HepG2 (cell line): ENCODE results near the gene TTC5. TPM values are rescaled to one million over a fixed set of nuclear protein-coding genes. Genes with fewer than 3 reads are reported as not detected.

Experiments used
- ETV6 ChIP-seq: sonication (generic); formaldehyde crosslinking; conservative IDR thresholded peaks from 2 replicates; pipeline ENCODE4 v1.4.0; 2020; ENCODE audit warnings: missing genetic modification reagents
- FOXO4 ChIP-seq: sonication (generic); formaldehyde crosslinking; conservative IDR thresholded peaks from 2 replicates; pipeline ENCODE4 v1.8.1; 2023; ENCODE audit warnings: missing genetic modification reagents
- HOXA5 ChIP-seq: sonication (generic); formaldehyde crosslinking; IDR thresholded peaks from 2 replicates; pipeline ENCODE4 v1.4.0; 2020; ENCODE audit warnings: missing genetic modification reagents
- HOXD1 ChIP-seq: sonication (generic); formaldehyde crosslinking; IDR thresholded peaks from 2 replicates; pipeline ENCODE4 v1.5.0; 2020; ENCODE audit warnings: missing genetic modification reagents
- JUN ChIP-seq: sonication (generic); formaldehyde crosslinking; IDR thresholded peaks from 2 replicates; pipeline ENCODE4 v1.4.0; 2020; ENCODE audit warnings: mild to moderate bottlenecking, missing genetic modification reagents
- KDM4B ChIP-seq: sonication (generic); formaldehyde crosslinking; IDR thresholded peaks from 2 replicates; pipeline ENCODE4 v1.4.0; 2020; ENCODE audit warnings: missing genetic modification reagents
- NONO ChIP-seq, 2 experiments: fragments of 450-650 bp in 1 of 2; sonication (generic) in 1 of 2; formaldehyde crosslinking in 1 of 2; IDR thresholded peaks in 1 of 2; conservative IDR thresholded peaks in 1 of 2; 2 replicates each; pipeline versions ENCODE4 v1.6.1 to v1.8.0; 2017 to 2022; ENCODE audit warnings: mild to moderate bottlenecking in 1 of 2, missing genetic modification reagents in 1 of 2, moderate library complexity in 1 of 2
- SUZ12 ChIP-seq: fragments of 150-350 bp; IDR thresholded peaks from 2 replicates; pipeline ENCODE4 v1.6.1; 2014; ENCODE audit warnings: low read depth, low read length
- ZNF205 ChIP-seq: IDR thresholded peaks from 2 replicates; pipeline ENCODE4 v1.6.1; 2018; ENCODE audit warnings: missing biosample characterization, missing genetic modification reagents
- ZNF225 ChIP-seq: sonication (generic); formaldehyde crosslinking; IDR thresholded peaks from 2 replicates; pipeline ENCODE4 v1.4.0; 2020; ENCODE audit warnings: mild to moderate bottlenecking, missing genetic modification reagents
- ZNF230 ChIP-seq: sonication (generic); formaldehyde crosslinking; IDR thresholded peaks from 2 replicates; pipeline ENCODE4 v1.4.0; 2020; ENCODE audit warnings: mild to moderate bottlenecking, missing genetic modification reagents
- ZNF34 ChIP-seq: sonication (generic); formaldehyde crosslinking; IDR thresholded peaks from 2 replicates; pipeline ENCODE4 v1.4.0; 2020; ENCODE audit warnings: mild to moderate bottlenecking, missing genetic modification reagents, borderline replicate concordance
- ZNF350 ChIP-seq: sonication (generic); formaldehyde crosslinking; IDR thresholded peaks from 2 replicates; pipeline ENCODE4 v1.4.0; 2020; ENCODE audit warnings: mild to moderate bottlenecking, low read depth, missing genetic modification reagents, borderline replicate concordance
- ZNF383 ChIP-seq: sonication (generic); formaldehyde crosslinking; IDR thresholded peaks from 2 replicates; pipeline ENCODE4 v1.4.0; 2020; ENCODE audit warnings: missing genetic modification reagents, mild to moderate bottlenecking, borderline replicate concordance
- ZNF441 ChIP-seq: sonication (generic); formaldehyde crosslinking; IDR thresholded peaks from 2 replicates; pipeline ENCODE4 v1.7.0; 2021; ENCODE audit warnings: missing genetic modification reagents, borderline replicate concordance
- ZNF446 ChIP-seq: sonication (generic); formaldehyde crosslinking; IDR thresholded peaks from 2 replicates; pipeline ENCODE4 v1.5.0; 2020; ENCODE audit warnings: mild to moderate bottlenecking, missing genetic modification reagents
- ZNF550 ChIP-seq: sonication (generic); formaldehyde crosslinking; IDR thresholded peaks from 2 replicates; pipeline ENCODE4 v1.4.0; 2020; ENCODE audit warnings: mild to moderate bottlenecking, missing genetic modification reagents, borderline replicate concordance
- ZNF7 ChIP-seq: IDR thresholded peaks from 2 replicates; pipeline ENCODE4 v1.6.1; 2016; ENCODE audit warnings: missing biosample characterization, missing genetic modification reagents
- ZNF737 ChIP-seq: sonication (generic); formaldehyde crosslinking; IDR thresholded peaks from 2 replicates; pipeline ENCODE4 v1.5.0; 2020; ENCODE audit warnings: missing genetic modification reagents, mild to moderate bottlenecking, borderline replicate concordance
- polyA plus RNA-seq, 8 experiments: library from polyadenylated mRNA; depleted of rRNA in 3 of 8; stranded (reverse) in 7 of 8; unstranded in 1 of 8; fragments of >200 nt; fragmentation: Illumina TruSeq in 4 of 8; extraction: Trizol in 4 of 8; gene quantifications; 2 replicates each; pipeline versions ENCODE4 v1.2.1 to v1.2.3, GENCODE V29; 2011 to 2016; ENCODE audit warnings: low read depth in 4 of 8, missing spikeins in 1 of 8, mixed read lengths in 1 of 8; ENCODE audit not compliant: insufficient read depth in 1 of 8
- total RNA-seq, 5 experiments: library from RNA; depleted of rRNA; stranded (reverse); fragments of >200 nt; fragmentation: Illumina TruSeq; extraction: Trizol; gene quantifications; 2 replicates each; pipeline ENCODE4 v1.2.3, GENCODE V29; 2016; ENCODE audit warnings: low read depth in 1 of 5
- TF ChIP-seq, protein P1 (sequence below): sonication (generic); formaldehyde crosslinking; IDR thresholded peaks from 2 replicates; pipeline ENCODE4 v1.4.0; 2020; ENCODE audit warnings: missing genetic modification reagents
- TF ChIP-seq, protein P2 (sequence below): sonication (generic); formaldehyde crosslinking; IDR thresholded peaks from 2 replicates; pipeline ENCODE4 v1.8.0; 2022; ENCODE audit warnings: mild to moderate bottlenecking, missing genetic modification reagents, moderate library complexity
- TF ChIP-seq, protein P3 (sequence below): sonication (generic); IDR thresholded peaks from 2 replicates; pipeline ENCODE4 v1.6.1; 2016; ENCODE audit warnings: low read depth, borderline replicate concordance
- TF ChIP-seq, protein P4 (sequence below): sonication (generic); formaldehyde crosslinking; IDR thresholded peaks from 2 replicates; pipeline ENCODE4 v1.8.0; 2022; ENCODE audit warnings: mild to moderate bottlenecking, missing genetic modification reagents, moderate library complexity

TTC5 gene
- total and polyA plus RNA-seq, 2 of the 13 experiments (the other 11 are each of a cell fraction or from before 2014, with no cell fraction given): 8.7 to 28.5 TPM

DNA sequence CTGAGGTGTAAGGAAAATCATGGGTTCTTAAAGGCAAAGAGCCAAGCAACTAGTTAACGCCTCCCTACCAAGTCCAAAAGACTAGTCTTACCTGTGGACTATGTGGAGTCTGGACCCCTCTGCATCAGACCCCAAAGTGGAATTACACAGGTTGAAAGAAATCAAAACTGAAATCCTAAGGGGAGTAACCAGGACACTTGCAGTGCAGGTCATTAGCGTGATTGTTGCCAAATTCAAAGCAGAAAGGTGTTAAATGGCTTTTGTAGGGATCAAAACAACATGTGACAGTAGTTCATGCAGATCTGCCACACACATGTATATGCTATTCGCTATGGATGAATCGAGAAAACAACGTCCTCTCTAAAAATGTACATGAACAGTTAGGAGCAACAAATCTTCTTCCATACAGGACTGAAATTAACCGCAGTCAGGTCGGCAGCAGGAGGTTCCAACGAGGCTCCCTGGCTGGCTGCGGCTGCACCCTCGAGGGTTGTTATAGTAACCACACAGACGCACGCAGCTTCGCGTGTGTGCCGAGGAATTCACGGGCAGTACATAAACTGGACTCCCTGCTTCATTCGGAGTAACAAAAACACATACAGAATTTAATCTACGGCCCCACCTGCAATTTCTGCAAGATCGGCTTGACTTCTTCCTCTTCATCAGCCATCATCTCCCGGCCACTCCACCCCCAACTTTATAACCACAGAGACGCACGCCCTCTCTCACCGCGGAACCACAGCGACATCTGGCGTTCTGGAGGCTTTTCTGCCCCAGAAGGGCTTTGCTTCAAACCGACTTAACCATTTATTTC is at the start of gene TTC5 (continued):
- TF ChIP-seq FOXO4 (CRISPR knock-in tag) (no peak), ZNF34 (0 out of 2 replicates have a peak, but pooled peaks have one; percentile 50), ZNF230 (CRISPR knock-in tag) (peak; percentile 76; the same call in 1 of the 2 replicates), SUZ12 (no peak), ZNF350 (CRISPR knock-in tag) (peak; percentile 81; the same call in 1 of the 2 replicates), ZNF205 (0 out of 2 replicates have a peak, but pooled peaks have one; percentile 28), JUN (no peak), ZNF737 (CRISPR knock-in tag) (no peak), ZNF7 (no peak), NONO (IDR thresholded peaks at IDR 0.05) (no peak), NONO (CRISPR knock-in tag; conservative IDR thresholded peaks at IDR 0.05) (peak; percentile 49; the same call in 1 of the 2 replicates), ZNF441 (CRISPR knock-in tag) (peak; percentile 47; the same call in 1 of the 2 replicates), ZNF446 (CRISPR knock-in tag) (no peak), KDM4B (CRISPR knock-in tag) (no peak; the same call in 1 of the 2 replicates), HOXA5 (peak; percentile 64; the same call in 1 of the 2 replicates), ETV6 (CRISPR knock-in tag) (no peak), ZNF383 (CRISPR knock-in tag) (no peak), ZNF550 (CRISPR knock-in tag) (no peak), ZNF225 (peak; percentile 47; the same call in 1 of the 2 replicates), HOXD1 (CRISPR knock-in tag) (no peak)
- TF ChIP-seq, protein P1, sequence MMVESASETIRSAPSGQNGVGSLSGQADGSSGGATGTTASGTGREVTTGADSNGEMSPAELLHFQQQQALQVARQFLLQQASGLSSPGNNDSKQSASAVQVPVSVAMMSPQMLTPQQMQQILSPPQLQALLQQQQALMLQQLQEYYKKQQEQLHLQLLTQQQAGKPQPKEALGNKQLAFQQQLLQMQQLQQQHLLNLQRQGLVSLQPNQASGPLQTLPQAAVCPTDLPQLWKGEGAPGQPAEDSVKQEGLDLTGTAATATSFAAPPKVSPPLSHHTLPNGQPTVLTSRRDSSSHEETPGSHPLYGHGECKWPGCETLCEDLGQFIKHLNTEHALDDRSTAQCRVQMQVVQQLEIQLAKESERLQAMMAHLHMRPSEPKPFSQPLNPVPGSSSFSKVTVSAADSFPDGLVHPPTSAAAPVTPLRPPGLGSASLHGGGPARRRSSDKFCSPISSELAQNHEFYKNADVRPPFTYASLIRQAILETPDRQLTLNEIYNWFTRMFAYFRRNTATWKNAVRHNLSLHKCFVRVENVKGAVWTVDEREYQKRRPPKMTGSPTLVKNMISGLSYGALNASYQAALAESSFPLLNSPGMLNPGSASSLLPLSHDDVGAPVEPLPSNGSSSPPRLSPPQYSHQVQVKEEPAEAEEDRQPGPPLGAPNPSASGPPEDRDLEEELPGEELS (CRISPR knock-in tag): 0 out of 2 replicates have a peak, but pooled peaks have one; percentile 30
- TF ChIP-seq, protein P2, sequence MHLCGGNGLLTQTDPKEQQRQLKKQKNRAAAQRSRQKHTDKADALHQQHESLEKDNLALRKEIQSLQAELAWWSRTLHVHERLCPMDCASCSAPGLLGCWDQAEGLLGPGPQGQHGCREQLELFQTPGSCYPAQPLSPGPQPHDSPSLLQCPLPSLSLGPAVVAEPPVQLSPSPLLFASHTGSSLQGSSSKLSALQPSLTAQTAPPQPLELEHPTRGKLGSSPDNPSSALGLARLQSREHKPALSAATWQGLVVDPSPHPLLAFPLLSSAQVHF: no peak
- TF ChIP-seq, protein P3, sequence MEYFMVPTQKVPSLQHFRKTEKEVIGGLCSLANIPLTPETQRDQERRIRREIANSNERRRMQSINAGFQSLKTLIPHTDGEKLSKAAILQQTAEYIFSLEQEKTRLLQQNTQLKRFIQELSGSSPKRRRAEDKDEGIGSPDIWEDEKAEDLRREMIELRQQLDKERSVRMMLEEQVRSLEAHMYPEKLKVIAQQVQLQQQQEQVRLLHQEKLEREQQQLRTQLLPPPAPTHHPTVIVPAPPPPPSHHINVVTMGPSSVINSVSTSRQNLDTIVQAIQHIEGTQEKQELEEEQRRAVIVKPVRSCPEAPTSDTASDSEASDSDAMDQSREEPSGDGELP: no peak
- TF ChIP-seq, protein P4, sequence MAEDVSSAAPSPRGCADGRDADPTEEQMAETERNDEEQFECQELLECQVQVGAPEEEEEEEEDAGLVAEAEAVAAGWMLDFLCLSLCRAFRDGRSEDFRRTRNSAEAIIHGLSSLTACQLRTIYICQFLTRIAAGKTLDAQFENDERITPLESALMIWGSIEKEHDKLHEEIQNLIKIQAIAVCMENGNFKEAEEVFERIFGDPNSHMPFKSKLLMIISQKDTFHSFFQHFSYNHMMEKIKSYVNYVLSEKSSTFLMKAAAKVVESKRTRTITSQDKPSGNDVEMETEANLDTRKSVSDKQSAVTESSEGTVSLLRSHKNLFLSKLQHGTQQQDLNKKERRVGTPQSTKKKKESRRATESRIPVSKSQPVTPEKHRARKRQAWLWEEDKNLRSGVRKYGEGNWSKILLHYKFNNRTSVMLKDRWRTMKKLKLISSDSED (CRISPR knock-in tag): no peak
